ENCODE measurements around the gene OPCML. TPM values are rescaled to one million over a fixed set of nuclear protein-coding genes. Genes with fewer than 3 reads are reported as not detected.

OPCML gene
- total and polyA plus RNA-seq, 2 of the 13 experiments (the other 11 are each of a cell fraction or from before 2014, with no cell fraction given): not detected

- in situ Hi-C loops (cut with HindIII; ENCODE audit: extremely low pct_ligation_motif_present, low pct_unique_long_range_greater_than_20kb) (no loop called here), intact Hi-C loops (cut with micrococcal nuclease; ENCODE audit: unreplicated experiment) (no loop called here)
- BruUV-seq (replicated peaks): no TSS peak
- WGBS (ENCODE audit: low lambda C conversion rate): 6% methylated on average over 2 of the region's 2 CpGs
- Histone ChIP-seq H2AFZ (ENCODE audit: low read length) (no peak overlapping the region), H3K9me3 (ENCODE audit: low read length) (peaks cover 80% of the 10 kb centered on the region), H3K27ac (ENCODE audit: extremely low read length, insufficient read depth, low read length) (no peak overlapping the region), H3K4me3 (replicated peaks in 1 of 3; ENCODE audit: insufficient read depth in 1 of 3, low read depth in 2 of 3, low read length in 3 of 3) (no peak overlapping the region), H3K27me3 (ENCODE audit: control insufficient read depth in 1 of 2, insufficient read depth in 2 of 2, low read length in 2 of 2) (no peaks in the 10 kb centered on the region), H3K9ac (ENCODE audit: insufficient read depth, low read depth, low read length) (no peak overlapping the region), H3K4me1 (ENCODE audit: insufficient read depth, low read length) (no peaks in the 10 kb centered on the region), H3K4me2 (ENCODE audit: low read depth, low read length) (no peak overlapping the region), H4K20me1 (ENCODE audit: insufficient read depth, low read length) (no peaks in the 10 kb centered on the region), H3K36me3 (replicated peaks in 1 of 2; ENCODE audit: control insufficient read depth in 1 of 2, insufficient read depth in 2 of 2, low read length in 2 of 2) (no peaks in the 10 kb centered on the region), H3K79me2 (ENCODE audit: insufficient read depth, low read length) (no peaks in the 10 kb centered on the region)
- no peak for DNase-seq (ENCODE audit: low spot score)
- no peak for FAIRE-seq
- no peak for ATAC-seq
- TF ChIP-seq HNRNPL (IDR thresholded peaks at IDR 0.05; ENCODE audit: low read depth, low read length) (no peak), ZUFSP (CRISPR knock-in tag; IDR thresholded peaks at IDR 0.05; ENCODE audit: borderline replicate concordance) (no peak), NRL (CRISPR knock-in tag; IDR thresholded peaks at IDR 0.05; ENCODE audit: borderline replicate concordance) (no peak), TFDP2 (CRISPR knock-in tag; IDR thresholded peaks at IDR 0.05) (no peak), SP140L (CRISPR knock-in tag; IDR thresholded peaks at IDR 0.05; ENCODE audit: borderline replicate concordance) (no peak), CC2D1A (CRISPR knock-in tag; IDR thresholded peaks at IDR 0.05) (no peak), ZNF678 (CRISPR knock-in tag; IDR thresholded peaks at IDR 0.05) (no peak), ZNF20 (CRISPR knock-in tag; IDR thresholded peaks at IDR 0.05) (no peak), CEBPB (IDR thresholded peaks at IDR 0.05; ENCODE audit: borderline replicate concordance, low read depth, low read length) (no peak), TCF12 (IDR thresholded peaks at IDR 0.05) (no peak), TCF12 (CRISPR knock-in tag; IDR thresholded peaks at IDR 0.05) (no peak), HNF4A (CRISPR knock-in tag; IDR thresholded peaks at IDR 0.05) (no peak), NCOR1 (IDR thresholded peaks at IDR 0.05; ENCODE audit: borderline replicate concordance, low read length) (no peak), NR0B2 (CRISPR knock-in tag; IDR thresholded peaks at IDR 0.05) (no peak)
- CTCF ChIA-PET (ENCODE audit: low intra/inter-chr PET ratio, low total read pairs): no interaction called here
- POLR2A ChIA-PET: no interaction called here
Measured at GRCh38 chr11:132475026-132475425, 1057.3 kb downstream of the OPCML start.

All from HepG2 (cell line).